Endothelial cell of umbilical vein (primary cell): ENCODE measurements around the gene SCP2. TPM values are rescaled to one million over a fixed set of nuclear protein-coding genes. Genes with fewer than 3 reads are reported as not detected.

Experiments used
- BruUV-seq: library from RNA; stranded (reverse); fragments of 400-500 nt; replicated peaks from 2 replicates; lab custom pipeline; 2021; lab: Mats Ljungman, UMichigan
- CTCF ChIA-PET: fragments of 300-600, 350-600 bp; sonication (Branson Sonifier 250); formaldehyde crosslinking; loops from one replicate; lab custom pipeline; 2021; ENCODE audit warnings: antibody characterized with exemption, inconsistent platforms; lab: Charles Lee
- POLR2A ChIA-PET: fragments of 300-600, 350-600 bp; sonication (Branson Sonifier 250); formaldehyde crosslinking; loops from one replicate; lab custom pipeline; 2021; ENCODE audit warnings: antibody characterized with exemption, inconsistent platforms; lab: Charles Lee
- DNase-seq: peaks from one replicate; pipeline ENCODE4 v3.0.0-alpha.2; 2011; ENCODE audit warnings: low read depth, low spot score
- FAIRE-seq: peaks from 2 replicates; lab custom pipeline; 2011; peaks lifted over from hg19 to GRCh38; lab: Jason Lieb, UNC
- H2AFZ ChIP-seq: 2 replicates; pipeline ENCODE4 v1.6.0; 2012; ENCODE audit warnings: low read depth, low read length, control low read depth, inconsistent platforms
- H3K27ac ChIP-seq: 2 replicates; pipeline ENCODE4 v1.5.1; 2011; ENCODE audit warnings: low read depth, mild to moderate bottlenecking, control low read depth, low read length, moderate library complexity; ENCODE audit not compliant: insufficient read depth
- H3K27me3 ChIP-seq, 2 experiments: 2 replicates each; pipeline versions ENCODE4 v1.6.0 to v1.6.1; 2011; ENCODE audit warnings: low read length in 2 of 2, mixed read lengths in 1 of 2; ENCODE audit not compliant: control insufficient read depth in 2 of 2, insufficient read depth in 2 of 2
- H3K36me3 ChIP-seq, 2 experiments: 2 replicates in 1 of 2; 3 replicates in 1 of 2; pipeline ENCODE4 v1.5.1; 2011; ENCODE audit warnings: low read length in 2 of 2, mild to moderate bottlenecking in 1 of 2, moderate library complexity in 1 of 2; ENCODE audit not compliant: control insufficient read depth in 2 of 2, insufficient read depth in 2 of 2; ENCODE audit errors: extremely low read depth in 1 of 2
- H3K4me1 ChIP-seq: 3 replicates; pipeline ENCODE4 v1.5.1; 2011; ENCODE audit warnings: mild to moderate bottlenecking, low read length; ENCODE audit not compliant: control insufficient read depth, insufficient read depth; ENCODE audit errors: extremely low read depth
- H3K4me2 ChIP-seq: 2 replicates; pipeline ENCODE4 v1.6.1; 2011; ENCODE audit warnings: low read length, control low read depth, mixed read lengths; ENCODE audit not compliant: insufficient read depth
- H3K4me3 ChIP-seq, 3 experiments: fragments of 200-600 bp in 1 of 3; sonication (generic), shearing (Covaris generic) in 1 of 3; replicated peaks in 1 of 3; 2 replicates each; pipeline ENCODE4 v1.5.1; 2011 to 2016; ENCODE audit warnings: control low read depth in 3 of 3, low read length in 3 of 3, mild to moderate bottlenecking in 2 of 3, inconsistent platforms in 1 of 3, low read depth in 1 of 3, moderate library complexity in 1 of 3; ENCODE audit not compliant: insufficient read depth in 1 of 3
- H3K79me2 ChIP-seq: 2 replicates; pipeline ENCODE4 v1.6.0; 2012; ENCODE audit warnings: low read length, inconsistent platforms; ENCODE audit not compliant: control insufficient read depth, insufficient read depth
- H3K9ac ChIP-seq: replicated peaks from 2 replicates; pipeline ENCODE3; 2011; ENCODE audit warnings: low read length, control low read depth; ENCODE audit not compliant: insufficient read depth; ENCODE audit errors: extremely low read depth
- H3K9me1 ChIP-seq: replicated peaks from 3 replicates; pipeline ENCODE4 v1.6.0; 2011; ENCODE audit warnings: mild to moderate bottlenecking, low read length; ENCODE audit not compliant: control insufficient read depth, insufficient read depth; ENCODE audit errors: extremely low read depth
- H3K9me3 ChIP-seq: replicated peaks from 2 replicates; pipeline ENCODE4 v1.5.1; 2012; ENCODE audit warnings: low read length, inconsistent platforms; ENCODE audit not compliant: control insufficient read depth, insufficient read depth
- H4K20me1 ChIP-seq: replicated peaks from 2 replicates; pipeline ENCODE3; 2011; ENCODE audit warnings: mild to moderate bottlenecking, low read length; ENCODE audit not compliant: control insufficient read depth, insufficient read depth; ENCODE audit errors: extremely low read depth
- EZH2 ChIP-seq: IDR thresholded peaks from 2 replicates; pipeline ENCODE4 v1.6.1; 2012; ENCODE audit warnings: borderline replicate concordance, low read depth, mild to moderate bottlenecking, moderate library complexity, low read length, inconsistent platforms; ENCODE audit not compliant: severe bottlenecking
- FOS ChIP-seq: IDR thresholded peaks from 2 replicates; pipeline ENCODE4 v1.6.1; 2011; ENCODE audit warnings: mild to moderate bottlenecking, low read length, moderate library complexity, borderline replicate concordance; ENCODE audit not compliant: insufficient read depth
- GATA2 ChIP-seq: IDR thresholded peaks from 2 replicates; pipeline ENCODE4 v1.7.0; 2011; ENCODE audit warnings: low read depth, mild to moderate bottlenecking, moderate library complexity, mixed read lengths, low read length; ENCODE audit not compliant: insufficient read length, insufficient read depth
- JUN ChIP-seq: IDR thresholded peaks from 2 replicates; pipeline ENCODE4 v1.6.1; 2011; ENCODE audit warnings: borderline replicate concordance, low read depth; ENCODE audit not compliant: insufficient read length, insufficient read depth
- MYC ChIP-seq: IDR thresholded peaks from one replicate; pipeline ENCODE4 v1.6.1; 2011; ENCODE audit warnings: mild to moderate bottlenecking, low read depth, low read length
- POLR2AphosphoS5 ChIP-seq: IDR thresholded peaks from 2 replicates; pipeline ENCODE4 v1.6.1; 2012; ENCODE audit warnings: low read depth, mild to moderate bottlenecking, control low read depth, low read length, moderate library complexity; ENCODE audit not compliant: insufficient read depth
- dilution Hi-C: fragments of 300-500 bp; cut with MboI; formaldehyde crosslinking; loops from one replicate; pipeline ENCODE4 v1.15.0; 2019; ENCODE audit warnings: low sequenced_read_pairs; ENCODE audit not compliant: extremely low pct_ligation_motif_present
- intact Hi-C: fragments of 100-400 bp; cut with micrococcal nuclease; formaldehyde crosslinking; loops from one replicate; pipeline ENCODE4 v1.10.0; 2022
- polyA plus RNA-seq, 4 experiments: library from polyadenylated mRNA; depleted of rRNA in 3 of 4; stranded (reverse) in 3 of 4; unstranded in 1 of 4; fragments of >200 nt; gene quantifications; 2 replicates each; pipeline versions ENCODE4 v1.2.1 to v1.2.3, GENCODE V29; 2011 to 2012; ENCODE audit warnings: missing spikeins in 1 of 4
- total RNA-seq: library from RNA; stranded (reverse); gene quantifications from 2 replicates; pipeline ENCODE4 v1.2.3, GENCODE V29; 2021
- TF ChIP-seq, protein P1 (sequence below), 2 donors: IDR thresholded peaks; 1 replicate in 1 of 2; 2 replicates in 1 of 2; pipeline ENCODE4 v1.5.1; 2011; ENCODE audit warnings: low read length in 2 of 2, mild to moderate bottlenecking in 2 of 2, moderate library complexity in 2 of 2, control low read depth in 1 of 2, inconsistent platforms in 1 of 2, low read depth in 1 of 2; ENCODE audit not compliant: insufficient read depth in 1 of 2; ENCODE audit errors: extremely low read depth in 1 of 2
- TF ChIP-seq, protein P2 (sequence below): IDR thresholded peaks from 2 replicates; pipeline ENCODE4 v1.6.1; 2011; ENCODE audit not compliant: insufficient read depth, insufficient read length

The SCP2 gene
- total and polyA plus RNA-seq, 2 donors (not counting 3 experiments of a cell fraction or from before 2014, with no cell fraction given): 42.4 to 92.7 TPM

DNA sequence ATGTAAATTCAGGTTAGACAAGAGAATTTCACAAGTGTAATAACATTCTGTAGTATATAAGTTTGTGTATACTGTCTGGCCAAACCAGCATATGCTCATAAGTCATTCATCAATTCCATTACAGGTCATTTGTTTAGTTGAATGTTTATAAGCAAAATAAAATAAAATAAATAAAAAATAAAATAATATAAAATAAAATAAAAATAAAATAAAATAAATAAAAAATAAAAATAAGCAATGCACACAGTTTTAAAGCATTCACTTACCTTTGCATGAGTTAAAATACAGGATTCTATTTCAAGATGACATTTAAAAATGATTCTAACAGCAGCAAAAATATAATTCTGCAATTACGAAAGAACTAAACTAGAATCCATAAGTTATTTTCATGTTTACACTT lies 144.8 kb downstream of the SCP2 start:
- Histone ChIP-seq H3K36me3 (no peaks in the 10 kb centered on the region), H3K4me1 (no peaks in the 10 kb centered on the region), H3K9ac (no peak overlapping the region), H2AFZ (no peak overlapping the region), H3K4me3 (no peak overlapping the region), H3K4me2 (no peak overlapping the region), H3K27ac (no peak overlapping the region), H3K9me3 (no peaks in the 10 kb centered on the region), H4K20me1 (no peaks in the 10 kb centered on the region), H3K9me1 (no peaks in the 10 kb centered on the region), H3K79me2 (no peaks in the 10 kb centered on the region), H3K27me3 (no peaks in the 10 kb centered on the region)
- ChIA-PET POLR2A (no interaction called here), CTCF (interaction anchor here (1.1 to 1.5 kb wide), 3 partner anchors 16 to 110 kb away, joined by 3 to 4 read pairs (median 4); no protein-coding TSS in a partner anchor)
- TF ChIP-seq, protein P1, sequence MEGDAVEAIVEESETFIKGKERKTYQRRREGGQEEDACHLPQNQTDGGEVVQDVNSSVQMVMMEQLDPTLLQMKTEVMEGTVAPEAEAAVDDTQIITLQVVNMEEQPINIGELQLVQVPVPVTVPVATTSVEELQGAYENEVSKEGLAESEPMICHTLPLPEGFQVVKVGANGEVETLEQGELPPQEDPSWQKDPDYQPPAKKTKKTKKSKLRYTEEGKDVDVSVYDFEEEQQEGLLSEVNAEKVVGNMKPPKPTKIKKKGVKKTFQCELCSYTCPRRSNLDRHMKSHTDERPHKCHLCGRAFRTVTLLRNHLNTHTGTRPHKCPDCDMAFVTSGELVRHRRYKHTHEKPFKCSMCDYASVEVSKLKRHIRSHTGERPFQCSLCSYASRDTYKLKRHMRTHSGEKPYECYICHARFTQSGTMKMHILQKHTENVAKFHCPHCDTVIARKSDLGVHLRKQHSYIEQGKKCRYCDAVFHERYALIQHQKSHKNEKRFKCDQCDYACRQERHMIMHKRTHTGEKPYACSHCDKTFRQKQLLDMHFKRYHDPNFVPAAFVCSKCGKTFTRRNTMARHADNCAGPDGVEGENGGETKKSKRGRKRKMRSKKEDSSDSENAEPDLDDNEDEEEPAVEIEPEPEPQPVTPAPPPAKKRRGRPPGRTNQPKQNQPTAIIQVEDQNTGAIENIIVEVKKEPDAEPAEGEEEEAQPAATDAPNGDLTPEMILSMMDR (IDR thresholded peaks at IDR 0.05; ENCODE audit: extremely low read depth in 1 of 2, insufficient read depth in 1 of 2, low read depth in 1 of 2, low read length in 2 of 2): no peak
- TF ChIP-seq, protein P2, sequence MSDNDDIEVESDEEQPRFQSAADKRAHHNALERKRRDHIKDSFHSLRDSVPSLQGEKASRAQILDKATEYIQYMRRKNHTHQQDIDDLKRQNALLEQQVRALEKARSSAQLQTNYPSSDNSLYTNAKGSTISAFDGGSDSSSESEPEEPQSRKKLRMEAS: no peak
- TF ChIP-seq GATA2: no peak
- TF ChIP-seq POLR2AphosphoS5: no peak
- intact Hi-C loops: no loop called here
- FAIRE-seq (no peak), DNase-seq (no peak)
- BruUV-seq: no TSS peak
- dilution Hi-C loops: no loop called here

DNA sequence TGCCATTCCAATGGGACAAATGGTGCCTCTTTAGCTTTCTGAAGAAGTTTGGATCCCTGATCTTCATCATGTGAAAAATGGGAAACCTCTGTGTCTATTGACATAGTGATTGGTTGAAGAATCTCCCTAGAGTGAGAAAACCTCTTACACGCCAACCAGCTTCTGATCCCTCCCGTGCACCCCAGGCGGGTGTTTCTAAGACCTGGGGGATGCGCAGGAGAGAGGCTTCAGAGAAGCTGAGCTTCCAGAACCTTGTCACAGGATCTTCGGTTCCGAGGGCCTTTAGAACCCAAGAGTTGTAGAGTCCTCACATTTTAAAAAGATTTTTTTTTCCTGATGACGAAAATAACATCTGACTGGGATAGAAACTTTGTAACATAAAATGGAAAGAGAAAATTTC lies 146.2 kb downstream of the SCP2 start:
- Histone ChIP-seq H3K79me2 (no peaks in the 10 kb centered on the region), H3K27ac (no peak overlapping the region), H3K27me3 (no peaks in the 10 kb centered on the region), H3K4me3 (no peak overlapping the region), H3K36me3 (no peaks in the 10 kb centered on the region), H3K9ac (no peak overlapping the region), H2AFZ (no peak overlapping the region), H3K4me2 (no peak overlapping the region), H3K9me3 (no peaks in the 10 kb centered on the region), H3K9me1 (no peaks in the 10 kb centered on the region), H4K20me1 (no peaks in the 10 kb centered on the region), H3K4me1 (no peaks in the 10 kb centered on the region)
- BruUV-seq: no TSS peak
- no peak for DNase-seq
- TF ChIP-seq MYC (no peak), FOS (no peak), EZH2 (no peak), GATA2 (no peak), POLR2AphosphoS5 (no peak), JUN (no peak)
- TF ChIP-seq, protein P1 (IDR thresholded peaks at IDR 0.05; ENCODE audit: extremely low read depth in 1 of 2, insufficient read depth in 1 of 2, low read depth in 1 of 2, low read length in 2 of 2): no peak
- CTCF ChIA-PET: no interaction called here
- POLR2A ChIA-PET: no interaction called here
- intact Hi-C loops: no loop called here
- no peak for FAIRE-seq
- dilution Hi-C loops: no loop called here
